ENCODE results near the gene NCAPD3.

- no peak for TF ChIP-seq CTCF (IDR thresholded peaks at IDR 0.05)
- TF ChIP-seq EZH2 (IDR thresholded peaks at IDR 0.05; ENCODE audit: borderline replicate concordance, insufficient read depth, low read depth, low read length, poor library complexity, severe bottlenecking): no peak
Observed at GRCh38 chr11:134233729-134234179, 10.0 kb upstream of the NCAPD3 start.
